HCT116 (cell line): ENCODE measurements around the gene EPS15. TPM values are rescaled to one million over a fixed set of nuclear protein-coding genes. Genes with fewer than 3 reads are reported as not detected.

Experiments
- ATAC-seq: fragments of 200-7000 bp; cut with Tn5 transposase; 2 replicates; pipeline ENCODE4 v1.9.1; 2020; ENCODE audit warnings: mild to moderate bottlenecking, moderate library complexity
- BruUV-seq: library from RNA; stranded (reverse); fragments of 400-500 nt; replicated peaks from 2 replicates; lab custom pipeline; 2021; lab: Mats Ljungman, UMichigan
- CTCF ChIA-PET: fragments of 300-600 bp; sonication (Branson Sonifier 250); formaldehyde crosslinking; loops from one replicate; lab custom pipeline; 2021; ENCODE audit warnings: antibody characterized with exemption; lab: Charles Lee
- POLR2A ChIA-PET: fragments of 300-600, 350-600 bp; sonication (Branson Sonifier 250); formaldehyde crosslinking; loops from one replicate; lab custom pipeline; 2021; ENCODE audit warnings: antibody characterized with exemption; lab: Charles Lee
- RAD21 ChIA-PET, 2 experiments: fragments of 300-600 bp; sonication (Branson Sonifier 250); formaldehyde crosslinking; loops; one replicate each; lab custom pipeline; 2023; ENCODE audit warnings: low total read pairs in 2 of 2; ENCODE audit not compliant: uncharacterized antibody in 2 of 2, unreplicated experiment in 2 of 2, low non-redundant PET in 1 of 2; lab: Charles Lee
- DNase-seq: peaks from one replicate; pipeline ENCODE4 v3.0.0-alpha.2; 2010; ENCODE audit warnings: low read depth, low spot score
- H2AFZ ChIP-seq: fragments of 200-600 bp; shearing (Covaris generic), sonication (generic); 2 replicates; pipeline ENCODE4 v1.6.1; 2017; ENCODE audit warnings: low read depth, mixed run types, mixed read lengths, antibody characterized with exemption, low read length; ENCODE audit not compliant: poor library complexity, severe bottlenecking
- H3K27ac ChIP-seq: 2 replicates; pipeline ENCODE4 v1.5.1; 2012; ENCODE audit warnings: low read depth, low read length
- H3K27me3 ChIP-seq: fragments of 200-600 bp; sonication (generic); 2 replicates; pipeline ENCODE4 v1.6.1; 2016; ENCODE audit warnings: mixed run types, low read length, mixed read lengths; ENCODE audit not compliant: insufficient read depth
- H3K36me3 ChIP-seq, 2 experiments: fragments of 200-500 bp in 1 of 2; fragments of 200-600 bp in 1 of 2; sonication (Bioruptor generic) in 1 of 2; sonication (generic) in 1 of 2; 2 replicates each; pipeline versions ENCODE4 v1.5.1 to v1.6.1; 2014 to 2016; ENCODE audit warnings: low read length in 2 of 2, inconsistent platforms in 1 of 2, mixed read lengths in 1 of 2, mixed run types in 1 of 2; ENCODE audit not compliant: insufficient read depth in 2 of 2, control insufficient read depth in 1 of 2
- H3K4me1 ChIP-seq, 2 experiments: fragments of 200-600 bp in 1 of 2; sonication (generic) in 1 of 2; 2 replicates each; pipeline versions ENCODE4 v1.5.1 to v1.6.1; 2012 to 2017; ENCODE audit warnings: low read length in 2 of 2, inconsistent platforms in 1 of 2, mild to moderate bottlenecking in 1 of 2, mixed read lengths in 1 of 2, mixed run types in 1 of 2, moderate library complexity in 1 of 2; ENCODE audit not compliant: insufficient read depth in 2 of 2, control insufficient read depth in 1 of 2
- H3K4me2 ChIP-seq: fragments of 200-600 bp; sonication (generic); 2 replicates; pipeline ENCODE4 v1.6.1; 2017; ENCODE audit warnings: mixed run types, low read length, mixed read lengths
- H3K4me3 ChIP-seq, 2 experiments: fragments of 200-600 bp in 1 of 2; sonication (generic) in 1 of 2; replicated peaks in 1 of 2; 2 replicates each; pipeline ENCODE4 v1.5.1; 2011 to 2016; ENCODE audit warnings: low read length in 2 of 2, control low read depth in 1 of 2, low read depth in 1 of 2, mild to moderate bottlenecking in 1 of 2, mixed read lengths in 1 of 2, mixed run types in 1 of 2
- H3K79me2 ChIP-seq: fragments of 200-600 bp; sonication (generic); 2 replicates; pipeline ENCODE4 v1.6.1; 2017; ENCODE audit warnings: mild to moderate bottlenecking, mixed run types, low read length, moderate library complexity, mixed read lengths; ENCODE audit not compliant: insufficient read depth
- H3K9ac ChIP-seq: fragments of 200-600 bp; sonication (generic); 2 replicates; pipeline ENCODE4 v1.6.1; 2016; ENCODE audit warnings: low read length, mixed read lengths
- H3K9me2 ChIP-seq: fragments of 200-600 bp; sonication (generic), shearing (Covaris generic); 2 replicates; pipeline ENCODE4 v1.6.1; 2017; ENCODE audit warnings: mixed run types, mild to moderate bottlenecking, moderate library complexity; ENCODE audit not compliant: insufficient read depth
- H3K9me3 ChIP-seq, 2 experiments: fragments of 200-500 bp in 1 of 2; fragments of 200-600 bp in 1 of 2; sonication (Bioruptor generic) in 1 of 2; sonication (generic) in 1 of 2; 2 replicates each; pipeline ENCODE4 v1.6.1; 2014 to 2017; ENCODE audit warnings: low read length in 2 of 2, mixed read lengths in 2 of 2, inconsistent platforms in 1 of 2, low read depth in 1 of 2, mild to moderate bottlenecking in 1 of 2, mixed run types in 1 of 2, moderate library complexity in 1 of 2; ENCODE audit not compliant: control insufficient read depth in 1 of 2, insufficient read depth in 1 of 2
- H4K20me1 ChIP-seq: fragments of 200-600 bp; sonication (generic), shearing (Covaris generic); 2 replicates; pipeline ENCODE4 v1.6.1; 2017; ENCODE audit warnings: mixed run types, mild to moderate bottlenecking, moderate library complexity; ENCODE audit not compliant: insufficient read depth
- CBX3 ChIP-seq: IDR thresholded peaks from 2 replicates; pipeline ENCODE4 v1.6.1; 2012; ENCODE audit warnings: low read depth
- EGR1 ChIP-seq: IDR thresholded peaks from 2 replicates; pipeline ENCODE4 v1.6.1; 2012; ENCODE audit warnings: low read depth
- ELF1 ChIP-seq: IDR thresholded peaks from 2 replicates; pipeline ENCODE4 v1.6.1; 2012; ENCODE audit warnings: low read depth, borderline replicate concordance
- EZH2 ChIP-seq: fragments of 200-600 bp; sonication (generic); IDR thresholded peaks from 2 replicates; pipeline ENCODE4 v1.6.1; 2017; ENCODE audit warnings: antibody characterized with exemption, mixed run types
- RAD21 ChIP-seq: IDR thresholded peaks from 2 replicates; pipeline ENCODE4 v1.6.1; 2012; ENCODE audit warnings: low read depth, mild to moderate bottlenecking
- YY1 ChIP-seq: IDR thresholded peaks from 2 replicates; pipeline ENCODE4 v1.6.1; 2011; ENCODE audit warnings: low read length, low read depth, moderate library complexity, mild to moderate bottlenecking; ENCODE audit not compliant: insufficient replicate concordance; ENCODE audit errors: extremely low read depth
- ZFX ChIP-seq: fragments of 450-650 bp; IDR thresholded peaks from 2 replicates; pipeline ENCODE4 v1.6.1; 2017
- intact Hi-C: fragments of 100-400 bp; cut with micrococcal nuclease; formaldehyde crosslinking; loops from 2 replicates; pipeline ENCODE4 v1.10.0; 2022
- total RNA-seq: library from RNA; stranded (reverse); gene quantifications from one replicate; pipeline ENCODE4 v1.2.1, GENCODE V29; 2021; ENCODE audit not compliant: unreplicated experiment
- TF ChIP-seq, protein P1 (sequence below), 3 experiments: fragments of 200-600 bp in 1 of 3; sonication (generic) in 1 of 3; IDR thresholded peaks in 2 of 3; conservative IDR thresholded peaks in 1 of 3; 2 replicates each; pipeline ENCODE4 v1.5.1; 2012 to 2017; ENCODE audit warnings: low read depth in 2 of 3, low read length in 2 of 3, antibody characterized with exemption in 1 of 3, borderline replicate concordance in 1 of 3, control low read depth in 1 of 3, mild to moderate bottlenecking in 1 of 3, mixed read lengths in 1 of 3, mixed run types in 1 of 3, moderate library complexity in 1 of 3; ENCODE audit not compliant: insufficient read depth in 1 of 3
- TF ChIP-seq, protein P2 (sequence below): IDR thresholded peaks from 2 replicates; pipeline ENCODE4 v1.6.1; 2012; ENCODE audit warnings: low read depth

EPS15 gene
- total RNA-seq, 1 experiment from 2014 or later, result 41.2 TPM

DNA sequence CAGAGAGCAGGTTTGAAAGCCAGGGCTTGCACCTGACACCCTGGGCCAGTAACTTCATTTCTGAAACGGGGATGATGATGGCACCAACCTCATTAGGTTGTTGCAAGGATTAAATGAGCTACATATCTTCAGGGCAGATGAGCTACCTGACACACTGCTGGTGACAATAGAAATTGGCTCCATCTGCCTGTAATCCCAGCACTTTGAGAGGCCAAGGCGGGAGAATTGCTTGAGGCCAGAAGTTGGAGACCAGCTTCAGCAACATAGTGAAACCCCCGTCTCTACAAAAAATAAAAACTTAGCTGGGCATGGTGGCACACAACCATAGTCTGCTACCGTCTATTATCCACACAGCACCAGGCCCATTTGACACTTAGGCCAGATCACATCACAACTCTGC, 182.4 kb downstream of the EPS15 start:
- Histone ChIP-seq H4K20me1 (no peaks in the 10 kb centered on the region), H3K79me2 (no peaks in the 10 kb centered on the region), H3K4me3 (no peak overlapping the region), H3K4me2 (no peak overlapping the region), H3K4me1 (peaks cover 12 to 37% of the 10 kb centered on the region in 2 experiments), H3K27ac (no peak overlapping the region), H3K9ac (no peak overlapping the region), H3K9me3 (no peaks in the 10 kb centered on the region), H2AFZ (no peak overlapping the region), H3K27me3 (no peaks in the 10 kb centered on the region), H3K36me3 (no peaks in the 10 kb centered on the region), H3K9me2 (no peaks in the 10 kb centered on the region)
- TF ChIP-seq EZH2 (no peak), YY1 (no peak)
- TF ChIP-seq, protein P1, sequence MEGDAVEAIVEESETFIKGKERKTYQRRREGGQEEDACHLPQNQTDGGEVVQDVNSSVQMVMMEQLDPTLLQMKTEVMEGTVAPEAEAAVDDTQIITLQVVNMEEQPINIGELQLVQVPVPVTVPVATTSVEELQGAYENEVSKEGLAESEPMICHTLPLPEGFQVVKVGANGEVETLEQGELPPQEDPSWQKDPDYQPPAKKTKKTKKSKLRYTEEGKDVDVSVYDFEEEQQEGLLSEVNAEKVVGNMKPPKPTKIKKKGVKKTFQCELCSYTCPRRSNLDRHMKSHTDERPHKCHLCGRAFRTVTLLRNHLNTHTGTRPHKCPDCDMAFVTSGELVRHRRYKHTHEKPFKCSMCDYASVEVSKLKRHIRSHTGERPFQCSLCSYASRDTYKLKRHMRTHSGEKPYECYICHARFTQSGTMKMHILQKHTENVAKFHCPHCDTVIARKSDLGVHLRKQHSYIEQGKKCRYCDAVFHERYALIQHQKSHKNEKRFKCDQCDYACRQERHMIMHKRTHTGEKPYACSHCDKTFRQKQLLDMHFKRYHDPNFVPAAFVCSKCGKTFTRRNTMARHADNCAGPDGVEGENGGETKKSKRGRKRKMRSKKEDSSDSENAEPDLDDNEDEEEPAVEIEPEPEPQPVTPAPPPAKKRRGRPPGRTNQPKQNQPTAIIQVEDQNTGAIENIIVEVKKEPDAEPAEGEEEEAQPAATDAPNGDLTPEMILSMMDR (IDR thresholded peaks at IDR 0.05 in 2 of 3, conservative IDR thresholded peaks at IDR 0.05 in 1 of 3; ENCODE audit: borderline replicate concordance in 1 of 3, insufficient read depth in 1 of 3, low read depth in 2 of 3, low read length in 2 of 3), result no peak
- POLR2A ChIA-PET, result no interaction called here
- no TSS peak for BruUV-seq
- ATAC-seq (no peak), DNase-seq (no peak)
- CTCF ChIA-PET, result no interaction called here
- intact Hi-C loops, result no loop called here
- RAD21 ChIA-PET, result interaction anchor here in 1 of 2 experiments (0.6 kb wide), 1 partner anchor 19 kb away, joined by 3 read pairs; no protein-coding TSS in a partner anchor

DNA sequence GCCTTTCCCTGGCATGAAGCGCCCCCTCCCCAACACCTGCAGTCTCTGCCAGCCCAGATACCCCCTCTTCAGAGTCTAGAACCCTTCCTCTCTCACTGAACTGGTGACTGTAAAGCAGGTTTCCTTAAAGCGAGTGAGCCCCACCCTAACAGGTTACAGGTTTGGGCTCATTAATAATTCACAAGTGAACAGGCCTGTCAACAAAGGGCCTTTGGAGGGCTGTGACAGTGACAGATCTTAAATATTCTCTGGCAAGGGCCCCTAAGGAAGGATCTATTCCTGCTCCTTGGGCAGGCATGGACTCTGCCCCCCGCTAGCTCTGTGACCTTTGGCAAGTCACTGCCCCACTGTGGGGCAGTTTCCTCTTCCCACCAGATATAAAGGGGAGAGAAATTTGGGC, 183.1 kb downstream of the EPS15 start:
- Histone ChIP-seq H3K27ac (no peak overlapping the region), H4K20me1 (no peaks in the 10 kb centered on the region), H3K4me3 (no peak overlapping the region), H3K27me3 (no peaks in the 10 kb centered on the region), H3K4me2 (no peak overlapping the region), H2AFZ (no peak overlapping the region), H3K79me2 (no peaks in the 10 kb centered on the region), H3K4me1 (peaks cover 19 to 41% of the 10 kb centered on the region in 2 experiments), H3K9me2 (no peaks in the 10 kb centered on the region), H3K36me3 (no peaks in the 10 kb centered on the region), H3K9me3 (no peaks in the 10 kb centered on the region), H3K9ac (no peak overlapping the region)
- CTCF ChIA-PET, result no interaction called here
- no peak for TF ChIP-seq ZFX
- TF ChIP-seq EZH2, result no peak
- no peak for TF ChIP-seq RAD21
- TF ChIP-seq, protein P2, sequence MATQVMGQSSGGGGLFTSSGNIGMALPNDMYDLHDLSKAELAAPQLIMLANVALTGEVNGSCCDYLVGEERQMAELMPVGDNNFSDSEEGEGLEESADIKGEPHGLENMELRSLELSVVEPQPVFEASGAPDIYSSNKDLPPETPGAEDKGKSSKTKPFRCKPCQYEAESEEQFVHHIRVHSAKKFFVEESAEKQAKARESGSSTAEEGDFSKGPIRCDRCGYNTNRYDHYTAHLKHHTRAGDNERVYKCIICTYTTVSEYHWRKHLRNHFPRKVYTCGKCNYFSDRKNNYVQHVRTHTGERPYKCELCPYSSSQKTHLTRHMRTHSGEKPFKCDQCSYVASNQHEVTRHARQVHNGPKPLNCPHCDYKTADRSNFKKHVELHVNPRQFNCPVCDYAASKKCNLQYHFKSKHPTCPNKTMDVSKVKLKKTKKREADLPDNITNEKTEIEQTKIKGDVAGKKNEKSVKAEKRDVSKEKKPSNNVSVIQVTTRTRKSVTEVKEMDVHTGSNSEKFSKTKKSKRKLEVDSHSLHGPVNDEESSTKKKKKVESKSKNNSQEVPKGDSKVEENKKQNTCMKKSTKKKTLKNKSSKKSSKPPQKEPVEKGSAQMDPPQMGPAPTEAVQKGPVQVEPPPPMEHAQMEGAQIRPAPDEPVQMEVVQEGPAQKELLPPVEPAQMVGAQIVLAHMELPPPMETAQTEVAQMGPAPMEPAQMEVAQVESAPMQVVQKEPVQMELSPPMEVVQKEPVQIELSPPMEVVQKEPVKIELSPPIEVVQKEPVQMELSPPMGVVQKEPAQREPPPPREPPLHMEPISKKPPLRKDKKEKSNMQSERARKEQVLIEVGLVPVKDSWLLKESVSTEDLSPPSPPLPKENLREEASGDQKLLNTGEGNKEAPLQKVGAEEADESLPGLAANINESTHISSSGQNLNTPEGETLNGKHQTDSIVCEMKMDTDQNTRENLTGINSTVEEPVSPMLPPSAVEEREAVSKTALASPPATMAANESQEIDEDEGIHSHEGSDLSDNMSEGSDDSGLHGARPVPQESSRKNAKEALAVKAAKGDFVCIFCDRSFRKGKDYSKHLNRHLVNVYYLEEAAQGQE, result no peak
- TF ChIP-seq ELF1, result no peak
- no peak for TF ChIP-seq EGR1
- no peak for TF ChIP-seq CBX3
- no peak for DNase-seq
- intact Hi-C loops, result no loop called here
- RAD21 ChIA-PET, result no interaction called here
- ATAC-seq, result no peak
- POLR2A ChIA-PET, result no interaction called here
- BruUV-seq, result no TSS peak
